Smooth muscle cell (in vitro differentiated cells): ENCODE results near the gene GLT8D2. TPM values are rescaled to one million over a fixed set of nuclear protein-coding genes. Genes with fewer than 3 reads are reported as not detected.

Experiments used
- DNase-seq: peaks from one replicate; lab custom pipeline; 2025; ENCODE audit not compliant: unreplicated experiment; lab: John Stamatoyannopoulos, UW
- H2AFZ ChIP-seq: fragments of 200-600 bp; sonication (generic); 2 replicates; pipeline ENCODE4 v1.6.0; 2016; ENCODE audit warnings: antibody characterized with exemption, low read depth, mild to moderate bottlenecking
- H3F3A ChIP-seq: fragments of 200-600 bp; sonication (generic); 2 replicates; pipeline ENCODE4 v1.6.0; 2017; ENCODE audit warnings: antibody characterized with exemption, low read depth
- H3K27ac ChIP-seq: fragments of 200-600 bp; sonication (generic); 2 replicates; pipeline ENCODE4 v1.5.1; 2016; ENCODE audit warnings: low read depth, mild to moderate bottlenecking
- H3K27me3 ChIP-seq: fragments of 200-600 bp; sonication (generic); 2 replicates; pipeline ENCODE4 v1.6.1; 2016; ENCODE audit warnings: low read depth, mild to moderate bottlenecking
- H3K36me3 ChIP-seq: fragments of 200-600 bp; sonication (generic); 2 replicates; pipeline ENCODE4 v1.5.1; 2016; ENCODE audit warnings: low read depth
- H3K4me1 ChIP-seq: fragments of 200-600 bp; sonication (generic); 2 replicates; pipeline ENCODE4 v1.5.1; 2016; ENCODE audit warnings: low read depth
- H3K4me2 ChIP-seq: fragments of 200-600 bp; sonication (generic); 2 replicates; pipeline ENCODE4 v1.6.0; 2016; ENCODE audit warnings: mild to moderate bottlenecking
- H3K4me3 ChIP-seq: fragments of 200-600 bp; sonication (generic); 2 replicates; pipeline ENCODE4 v1.5.1; 2016; ENCODE audit warnings: mild to moderate bottlenecking
- H3K79me2 ChIP-seq: fragments of 200-600 bp; sonication (generic); 2 replicates; pipeline ENCODE4 v1.6.0; 2016; ENCODE audit warnings: low read depth, mild to moderate bottlenecking
- H3K9ac ChIP-seq: fragments of 200-600 bp; sonication (generic); 2 replicates; pipeline ENCODE4 v1.6.0; 2016; ENCODE audit warnings: low read depth
- H3K9me3 ChIP-seq: fragments of 200-600 bp; sonication (generic); replicated peaks from 2 replicates; pipeline ENCODE4 v1.5.1; 2016; ENCODE audit warnings: low read depth
- H4K20me1 ChIP-seq: fragments of 200-600 bp; sonication (generic); 2 replicates; pipeline ENCODE4 v1.6.0; 2016; ENCODE audit warnings: low read depth
- WGBS: methylation state at CpG from one replicate; pipeline ENCODE4 v1.1.7; 2016; ENCODE audit warnings: low lambda C conversion rate; 5-methylcytosine and 5-hydroxymethylcytosine counted together
- polyA plus RNA-seq: library from polyadenylated mRNA; unstranded; fragments of >200 nt; fragmentation: Nextera tagmentation; extraction: Ambion mirVana; gene quantifications from 2 replicates; pipeline ENCODE4 v1.2.1, GENCODE V29; 2016
- total RNA-seq: library from RNA; depleted of rRNA; stranded (reverse); fragments of >200 nt; gene quantifications from 2 replicates; pipeline ENCODE4 v1.2.3, GENCODE V29; 2014
- TF ChIP-seq, protein P1 (sequence below): fragments of 200-600 bp; sonication (generic); IDR thresholded peaks from 2 replicates; pipeline ENCODE4 v1.5.1; 2017; ENCODE audit warnings: borderline replicate concordance, mild to moderate bottlenecking, antibody characterized with exemption; ENCODE audit not compliant: insufficient read depth, poor library complexity, severe bottlenecking

The GLT8D2 gene
- total and polyA plus RNA-seq, 2 experiments from 2014 or later = 43.0 to 47.7 TPM

DNA sequence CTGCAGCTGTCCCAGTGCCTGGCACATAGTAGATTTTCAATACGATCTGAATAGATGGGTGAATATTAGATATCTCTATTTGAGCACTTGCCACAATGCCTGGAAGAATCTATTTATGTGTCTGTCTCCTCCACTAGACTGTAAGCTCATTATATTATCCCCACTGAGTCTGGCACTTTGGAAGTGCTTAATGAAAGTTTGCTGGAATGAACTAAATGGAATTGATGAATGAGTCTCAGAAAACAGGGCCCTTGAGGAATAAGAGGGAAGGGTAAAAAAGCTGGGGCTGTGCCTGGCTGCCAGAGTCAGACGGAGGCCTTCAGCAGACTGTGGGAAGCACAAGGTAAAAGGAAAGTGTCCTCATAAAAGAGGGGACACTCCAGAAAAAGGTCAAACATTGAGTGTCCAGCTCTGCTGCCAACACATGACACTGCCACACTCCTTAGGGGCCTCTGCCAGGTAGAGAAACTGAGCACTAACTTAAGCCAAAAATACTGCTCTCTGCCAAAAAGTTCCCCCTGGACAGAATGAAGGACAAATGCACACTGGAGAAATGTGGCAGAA lies 39.3 kb downstream of the GLT8D2 start:
- no peak overlapping the region for H3K27ac ChIP-seq
- no peaks in the 10 kb centered on the region for H3K36me3 ChIP-seq
- H3K27me3 ChIP-seq = no peaks in the 10 kb centered on the region
- 95% methylated on average over 2 of the region's 2 CpGs for WGBS
- H3F3A ChIP-seq = no peaks in the 10 kb centered on the region
- no peaks in the 10 kb centered on the region for H3K79me2 ChIP-seq
- H2AFZ ChIP-seq = no peak overlapping the region
- H3K9ac ChIP-seq = no peak overlapping the region
- no peak overlapping the region for H3K4me3 ChIP-seq
- no peaks in the 10 kb centered on the region for H3K4me1 ChIP-seq
- no peaks in the 10 kb centered on the region for H3K9me3 ChIP-seq
- DNase-seq = no peak
- no peaks in the 10 kb centered on the region for H4K20me1 ChIP-seq
- TF ChIP-seq, protein P1, sequence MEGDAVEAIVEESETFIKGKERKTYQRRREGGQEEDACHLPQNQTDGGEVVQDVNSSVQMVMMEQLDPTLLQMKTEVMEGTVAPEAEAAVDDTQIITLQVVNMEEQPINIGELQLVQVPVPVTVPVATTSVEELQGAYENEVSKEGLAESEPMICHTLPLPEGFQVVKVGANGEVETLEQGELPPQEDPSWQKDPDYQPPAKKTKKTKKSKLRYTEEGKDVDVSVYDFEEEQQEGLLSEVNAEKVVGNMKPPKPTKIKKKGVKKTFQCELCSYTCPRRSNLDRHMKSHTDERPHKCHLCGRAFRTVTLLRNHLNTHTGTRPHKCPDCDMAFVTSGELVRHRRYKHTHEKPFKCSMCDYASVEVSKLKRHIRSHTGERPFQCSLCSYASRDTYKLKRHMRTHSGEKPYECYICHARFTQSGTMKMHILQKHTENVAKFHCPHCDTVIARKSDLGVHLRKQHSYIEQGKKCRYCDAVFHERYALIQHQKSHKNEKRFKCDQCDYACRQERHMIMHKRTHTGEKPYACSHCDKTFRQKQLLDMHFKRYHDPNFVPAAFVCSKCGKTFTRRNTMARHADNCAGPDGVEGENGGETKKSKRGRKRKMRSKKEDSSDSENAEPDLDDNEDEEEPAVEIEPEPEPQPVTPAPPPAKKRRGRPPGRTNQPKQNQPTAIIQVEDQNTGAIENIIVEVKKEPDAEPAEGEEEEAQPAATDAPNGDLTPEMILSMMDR = no peak
- H3K4me2 ChIP-seq = no peak overlapping the region

- no peak overlapping the region for H3K27ac ChIP-seq
Observed at GRCh38 chr12:104010121-104010520, 39.9 kb downstream of the GLT8D2 start.

DNA sequence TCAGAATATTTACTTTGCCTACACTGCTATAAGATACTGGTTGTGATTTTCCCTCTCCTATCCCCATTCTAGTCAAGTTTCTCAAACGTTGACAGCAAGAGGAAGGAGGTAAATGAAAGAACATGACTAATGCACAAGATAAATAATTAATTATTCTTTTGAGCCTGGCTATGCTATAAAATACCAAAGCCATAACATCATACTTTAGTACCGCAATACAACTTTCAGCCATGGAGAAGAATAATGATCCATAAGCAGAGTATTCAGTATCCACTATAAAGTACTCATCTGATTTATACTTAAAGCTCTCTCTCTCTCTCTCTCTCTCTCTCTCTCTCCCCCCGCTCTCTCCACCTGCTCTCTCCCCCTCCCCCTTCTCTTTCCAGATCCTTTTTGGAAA lies 43.1 kb downstream of the GLT8D2 start:
- Histone ChIP-seq H3K9me3 (no peaks in the 10 kb centered on the region), H3K9ac (no peak overlapping the region), H3K4me1 (no peaks in the 10 kb centered on the region), H3K27me3 (no peaks in the 10 kb centered on the region), H3F3A (no peaks in the 10 kb centered on the region), H3K79me2 (no peaks in the 10 kb centered on the region), H4K20me1 (no peaks in the 10 kb centered on the region), H3K4me3 (no peak overlapping the region), H2AFZ (no peak overlapping the region), H3K4me2 (no peak overlapping the region), H3K27ac (no peak overlapping the region), H3K36me3 (no peaks in the 10 kb centered on the region)
- TF ChIP-seq, protein P1 = no peak
- 46% methylated on average over 3 of the region's 3 CpGs for WGBS
- no peak for DNase-seq

More at GRCh38 chr12:104010121-104010520, 39.9 kb downstream of the GLT8D2 start:
- no peak for DNase-seq
- Histone ChIP-seq H2AFZ (no peak overlapping the region), H3K4me1 (no peaks in the 10 kb centered on the region), H3K27me3 (no peaks in the 10 kb centered on the region), H3K79me2 (no peaks in the 10 kb centered on the region), H3K36me3 (no peaks in the 10 kb centered on the region), H3F3A (no peaks in the 10 kb centered on the region), H3K4me3 (no peak overlapping the region), H3K4me2 (no peak overlapping the region), H3K9me3 (no peaks in the 10 kb centered on the region), H4K20me1 (no peaks in the 10 kb centered on the region), H3K9ac (no peak overlapping the region)
- 95% methylated on average over 4 of the region's 4 CpGs for WGBS
- TF ChIP-seq, protein P1 = no peak

DNA sequence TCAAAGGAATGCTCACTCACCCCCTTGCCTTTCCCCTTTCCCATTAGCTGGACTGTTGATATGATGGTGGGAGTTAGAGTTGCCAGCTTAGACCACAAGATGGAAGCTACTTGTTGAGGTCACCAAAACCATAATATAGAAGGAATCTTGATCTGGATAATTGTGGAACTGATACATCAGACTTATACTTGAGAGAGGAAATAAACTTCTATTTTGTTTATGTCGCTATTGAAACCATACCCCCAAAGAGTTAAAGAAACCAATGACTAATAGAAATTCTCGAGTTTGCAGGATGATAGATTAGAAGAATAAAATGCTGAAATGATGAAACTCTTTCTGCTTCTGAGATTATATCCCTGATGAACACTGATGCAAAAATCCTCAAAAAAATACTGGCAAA lies 46.4 kb downstream of the GLT8D2 start:
- no peak for DNase-seq
- WGBS = 87% methylated on average over 2 of the region's 2 CpGs
- no peak overlapping the region for H2AFZ ChIP-seq
- H4K20me1 ChIP-seq = no peaks in the 10 kb centered on the region
- no peak overlapping the region for H3K9ac ChIP-seq
- no peak overlapping the region for H3K27ac ChIP-seq
- H3K36me3 ChIP-seq = no peaks in the 10 kb centered on the region
- no peak overlapping the region for H3K4me3 ChIP-seq
- H3K4me1 ChIP-seq = no peaks in the 10 kb centered on the region
- H3K9me3 ChIP-seq = no peaks in the 10 kb centered on the region
- H3F3A ChIP-seq = no peaks in the 10 kb centered on the region
- peaks cover 4% of the 10 kb centered on the region for H3K27me3 ChIP-seq
- TF ChIP-seq, protein P1 = no peak
- no peaks in the 10 kb centered on the region for H3K79me2 ChIP-seq
- no peak overlapping the region for H3K4me2 ChIP-seq
